BE2C (cell line): ENCODE results near the gene FLNA. TPM values are rescaled to one million over a fixed set of nuclear protein-coding genes. Genes with fewer than 3 reads are reported as not detected.

Source experiments
- DNase-seq: peaks from one replicate; pipeline ENCODE4 v3.0.0-alpha.2; 2020
- H3K27me3 ChIP-seq: fragments of 250-450 bp; sonication (Bioruptor Pico); 2 replicates; pipeline ENCODE4 v1.5.1; 2020; ENCODE audit warnings: mild to moderate bottlenecking
- H3K36me3 ChIP-seq: fragments of 250-450 bp; sonication (Bioruptor Pico); 2 replicates; pipeline ENCODE4 v1.5.1; 2020; ENCODE audit warnings: mild to moderate bottlenecking
- H3K4me1 ChIP-seq: fragments of 250-450 bp; sonication (Bioruptor Pico); 2 replicates; pipeline ENCODE4 v1.5.1; 2020
- H3K4me3 ChIP-seq: 2 replicates; pipeline ENCODE4 v1.5.1; 2011; ENCODE audit warnings: low read depth, low read length
- H3K9me3 ChIP-seq: fragments of 250-450 bp; sonication (Bioruptor Pico); 2 replicates; pipeline ENCODE4 v1.5.1; 2020
- CTCF ChIP-seq: IDR thresholded peaks from 2 replicates; pipeline ENCODE4 v1.5.1; 2012; ENCODE audit warnings: mild to moderate bottlenecking, low read depth, low read length
- polyA plus RNA-seq: library from polyadenylated mRNA; unstranded; fragments of >200 nt; gene quantifications from one replicate; pipeline ENCODE4 v1.2.1, GENCODE V29; 2012; ENCODE audit warnings: low read depth, missing spikeins; ENCODE audit not compliant: insufficient read length, insufficient read depth

FLNA gene
- 487 TPM for polyA plus RNA-seq

- Histone ChIP-seq H3K27me3 (no peaks in the 10 kb centered on the region), H3K4me3 (peak within 1 kb of the TSS; percentile 41), H3K9me3 (no peaks in the 10 kb centered on the region), H3K4me1 (no peaks in the 10 kb centered on the region), H3K36me3 (no peaks in the 10 kb centered on the region)
- TF ChIP-seq CTCF, result 0 out of 2 replicates have a peak, but pooled peaks have one; percentile 6
- peak; percentile 43 for DNase-seq
Measured at GRCh38 chrX:154374313-154375155, at the start of gene FLNA. Gene FLNA (minus strand): TSS chrX:154374634. CDS start chrX:154371245, 3,389 bp downstream.

GRCh38 chrX:154420402-154420756, 45.9 kb upstream of the FLNA start:
- DNase-seq, result no peak
- no peak for TF ChIP-seq CTCF
- Histone ChIP-seq H3K9me3 (no peaks in the 10 kb centered on the region), H3K4me1 (peaks cover 8% of the 10 kb centered on the region), H3K27me3 (no peaks in the 10 kb centered on the region), H3K4me3 (no peak overlapping the region), H3K36me3 (no peaks in the 10 kb centered on the region)

GRCh38 chrX:154419688-154420401, 45.4 kb upstream of the FLNA start:
- H3K27me3 ChIP-seq, result no peaks in the 10 kb centered on the region
- H3K4me3 ChIP-seq, result no peak overlapping the region
- no peaks in the 10 kb centered on the region for H3K36me3 ChIP-seq
- DNase-seq, result no peak
- H3K9me3 ChIP-seq, result no peaks in the 10 kb centered on the region
- peaks cover 8% of the 10 kb centered on the region for H3K4me1 ChIP-seq
- no peak for TF ChIP-seq CTCF

GRCh38 chrX:154419189-154419588, 44.8 kb upstream of the FLNA start:
- DNase-seq, result no peak
- no peak for TF ChIP-seq CTCF
- H3K36me3 ChIP-seq, result no peaks in the 10 kb centered on the region
- no peak overlapping the region for H3K4me3 ChIP-seq
- no peaks in the 10 kb centered on the region for H3K27me3 ChIP-seq
- peaks cover 8% of the 10 kb centered on the region for H3K4me1 ChIP-seq
- no peaks in the 10 kb centered on the region for H3K9me3 ChIP-seq

GRCh38 chrX:154417157-154417556, 42.7 kb upstream of the FLNA start:
- Histone ChIP-seq H3K9me3 (no peaks in the 10 kb centered on the region), H3K27me3 (no peaks in the 10 kb centered on the region), H3K36me3 (no peaks in the 10 kb centered on the region), H3K4me1 (peaks cover 8% of the 10 kb centered on the region), H3K4me3 (no peak overlapping the region)
- DNase-seq, result peak; percentile 80
- no peak for TF ChIP-seq CTCF

- H3K27me3 ChIP-seq, result no peaks in the 10 kb centered on the region
- TF ChIP-seq CTCF, result no peak
- peaks cover 3% of the 10 kb centered on the region; the same call in 1 of the 2 replicates for H3K4me1 ChIP-seq
- no peaks in the 10 kb centered on the region for H3K36me3 ChIP-seq
- DNase-seq, result no peak
- no peaks in the 10 kb centered on the region for H3K9me3 ChIP-seq
- no peak overlapping the region for H3K4me3 ChIP-seq
Measured at GRCh38 chrX:154413142-154413541, 38.7 kb upstream of the FLNA start.
